Naive thymus-derived CD4-positive, alpha-beta T cell (primary cell): ENCODE data around the gene APOH. TPM values are rescaled to one million over a fixed set of nuclear protein-coding genes. Genes with fewer than 3 reads are reported as not detected.

Source experiments
- ATAC-seq: fragments of 150-1000 bp; cut with Tn5 transposase; 2 replicates; pipeline ENCODE4 v1.10.0; 2021; ENCODE audit warnings: mild to moderate bottlenecking, moderate library complexity
- CTCF ChIA-PET: fragments of 350-600 bp; sonication (Branson Sonifier 250); formaldehyde crosslinking; loops from one replicate; lab custom pipeline; 2021; ENCODE audit warnings: antibody characterized with exemption; lab: Charles Lee
- POLR2A ChIA-PET: fragments of 350-600 bp; sonication (Branson Sonifier 250); formaldehyde crosslinking; loops from one replicate; lab custom pipeline; 2021; ENCODE audit warnings: antibody characterized with exemption, inconsistent platforms; lab: Charles Lee
- DNase-seq, 9 donors: peaks; one replicate each; pipeline versions ENCODE4 v3.0.0 to v3.0.0-alpha.2; 2020 to 2022; ENCODE audit warnings: mixed read lengths in 1 of 9
- H3K27ac ChIP-seq: one replicate; pipeline ENCODE4 v1.7.0; 2013; ENCODE audit warnings: mild to moderate bottlenecking, low read depth, low read length, moderate library complexity
- H3K27me3 ChIP-seq, 2 donors: one replicate each; pipeline ENCODE4 v1.7.0; 2013; ENCODE audit warnings: low read length in 2 of 2, mild to moderate bottlenecking in 2 of 2, moderate library complexity in 2 of 2; ENCODE audit not compliant: control insufficient read depth in 2 of 2, insufficient read depth in 2 of 2
- H3K36me3 ChIP-seq, 3 experiments: 1 replicate in 2 of 3; 2 replicates in 1 of 3; pipeline ENCODE4 v1.7.0; 2013; ENCODE audit warnings: low read length in 3 of 3, mild to moderate bottlenecking in 3 of 3, moderate library complexity in 1 of 3; ENCODE audit not compliant: insufficient read depth in 3 of 3, control insufficient read depth in 2 of 3
- H3K4me1 ChIP-seq, 2 donors: one replicate each; pipeline ENCODE4 v1.7.0; 2013; ENCODE audit warnings: low read length in 2 of 2, mild to moderate bottlenecking in 2 of 2, moderate library complexity in 1 of 2; ENCODE audit not compliant: control insufficient read depth in 2 of 2, insufficient read depth in 2 of 2
- H3K4me3 ChIP-seq: 2 replicates; pipeline ENCODE4 v1.7.0; 2013; ENCODE audit warnings: mild to moderate bottlenecking, low read length
- H3K9me3 ChIP-seq, 3 experiments: 1 replicate in 2 of 3; 2 replicates in 1 of 3; pipeline ENCODE4 v1.7.0; 2013; ENCODE audit warnings: low read length in 3 of 3; ENCODE audit not compliant: control insufficient read depth in 2 of 3
- H3K27ac Mint-ChIP-seq, 9 donors: one replicate each; pipeline ENCODE4 v1.8.0; 2020 to 2022; ENCODE audit warnings: mixed read lengths in 9 of 9, mild to moderate bottlenecking in 8 of 9, moderate library complexity in 5 of 9, inconsistent platforms in 2 of 9
- H3K27me3 Mint-ChIP-seq, 5 donors: one replicate each; pipeline ENCODE4 v1.8.0; 2021 to 2022; ENCODE audit warnings: mixed read lengths in 5 of 5, mild to moderate bottlenecking in 1 of 5
- H3K36me3 Mint-ChIP-seq, 5 donors: one replicate each; pipeline ENCODE4 v1.8.0; 2020 to 2022; ENCODE audit warnings: mixed read lengths in 5 of 5, mild to moderate bottlenecking in 3 of 5, inconsistent platforms in 1 of 5
- H3K4me1 Mint-ChIP-seq, 7 donors: one replicate each; pipeline ENCODE4 v1.8.0; 2020 to 2022; ENCODE audit warnings: mixed read lengths in 7 of 7, mild to moderate bottlenecking in 3 of 7, inconsistent platforms in 1 of 7
- H3K4me3 Mint-ChIP-seq, 10 donors: one replicate each; pipeline ENCODE4 v1.8.0; 2020 to 2022; ENCODE audit warnings: mild to moderate bottlenecking in 10 of 10, mixed read lengths in 10 of 10, moderate library complexity in 6 of 10, inconsistent platforms in 2 of 10
- H3K9me3 Mint-ChIP-seq, 11 donors: one replicate each; pipeline ENCODE4 v1.8.0; 2020 to 2022; ENCODE audit warnings: mixed read lengths in 11 of 11, mild to moderate bottlenecking in 4 of 11, inconsistent platforms in 1 of 11, moderate library complexity in 1 of 11
- intact Hi-C, 2 donors: fragments of 100-400 bp; cut with micrococcal nuclease; formaldehyde crosslinking; loops; one replicate each; pipeline ENCODE4 v1.15.1; 2023
- polyA plus RNA-seq, 2 donors: library from polyadenylated mRNA; unstranded; fragments of 300-500 nt; fragmentation: Illumina TruSeq; gene quantifications; one replicate each; pipeline ENCODE4 v1.2.3, GENCODE V29; 2021
- total RNA-seq, 6 experiments: library from RNA in 5 of 6; stranded (reverse) in 5 of 6; gene quantifications; 1 replicate in 5 of 6; 2 replicates in 1 of 6; pipeline ENCODE4 v1.2.3 and lab custom pipeline; 2021 to 2026

Gene APOH
- total and polyA plus RNA-seq, 7 experiments from 2014 or later: not detected

- no peak overlapping the region for H3K4me3 ChIP-seq
- H3K9me3 Mint-ChIP-seq: no peaks in the 10 kb centered on the region
- H3K27ac ChIP-seq: no peak overlapping the region
- no peak overlapping the region for H3K4me3 Mint-ChIP-seq
- H3K27me3 Mint-ChIP-seq: peaks cover 0 to 26% (median 0%) of the 10 kb centered on the region in 5 donors
- DNase-seq: no peak
- no peaks in the 10 kb centered on the region for H3K4me1 ChIP-seq
- no peaks in the 10 kb centered on the region for H3K4me1 Mint-ChIP-seq
- ChIA-PET POLR2A (no interaction called here), CTCF (no interaction called here)
- intact Hi-C loops: no loop called here
- H3K27ac Mint-ChIP-seq: no peak overlapping the region
- no peak for ATAC-seq
- no peaks in the 10 kb centered on the region for H3K36me3 ChIP-seq
- no peaks in the 10 kb centered on the region for H3K27me3 ChIP-seq
- H3K9me3 ChIP-seq: no peaks in the 10 kb centered on the region
- H3K36me3 Mint-ChIP-seq: no peaks in the 10 kb centered on the region
Measured at GRCh38 chr17:66178642-66179041, 50.6 kb downstream of the APOH start.

- Mint-ChIP-seq H3K4me3 (no peak overlapping the region), H3K27ac (no peak overlapping the region), H3K36me3 (no peaks in the 10 kb centered on the region), H3K27me3 (peaks cover 0 to 30% (median 0%) of the 10 kb centered on the region in 5 donors), H3K4me1 (peaks cover 0 to 1% (median 0%) of the 10 kb centered on the region in 7 donors), H3K9me3 (no peaks in the 10 kb centered on the region)
- Histone ChIP-seq H3K4me3 (no peak overlapping the region), H3K27me3 (no peaks in the 10 kb centered on the region), H3K9me3 (no peaks in the 10 kb centered on the region), H3K36me3 (no peaks in the 10 kb centered on the region), H3K4me1 (no peaks in the 10 kb centered on the region), H3K27ac (no peak overlapping the region)
- ChIA-PET POLR2A (no interaction called here), CTCF (no interaction called here)
- ATAC-seq: no peak
- intact Hi-C loops: no loop called here
- no peak for DNase-seq
Measured at GRCh38 chr17:66177048-66177447, 52.2 kb downstream of the APOH start.

- Mint-ChIP-seq H3K9me3 (no peaks in the 10 kb centered on the region), H3K27ac (no peak overlapping the region), H3K4me3 (no peak overlapping the region), H3K36me3 (no peaks in the 10 kb centered on the region), H3K4me1 (peaks cover 0 to 1% (median 0%) of the 10 kb centered on the region in 7 donors), H3K27me3 (peaks cover 0 to 30% (median 0%) of the 10 kb centered on the region in 5 donors)
- intact Hi-C loops: no loop called here
- H3K4me3 ChIP-seq: no peak overlapping the region
- no peak for ATAC-seq
- no peaks in the 10 kb centered on the region for H3K27me3 ChIP-seq
- ChIA-PET CTCF (interaction anchor here (0.7 kb wide), 1 partner anchor 656 kb away, joined by 3 read pairs; no protein-coding TSS in a partner anchor), POLR2A (no interaction called here)
- H3K4me1 ChIP-seq: no peaks in the 10 kb centered on the region
- H3K27ac ChIP-seq: no peak overlapping the region
- H3K9me3 ChIP-seq: no peaks in the 10 kb centered on the region
- no peaks in the 10 kb centered on the region for H3K36me3 ChIP-seq
- DNase-seq: no peak
Measured at GRCh38 chr17:66175892-66176291, 53.3 kb downstream of the APOH start.

GRCh38 chr17:66172691-66173223 is 56.5 kb downstream of the APOH start:
- no peak overlapping the region for H3K27ac Mint-ChIP-seq
- DNase-seq (no peak), ATAC-seq (no peak)
- no peak overlapping the region for H3K4me3 Mint-ChIP-seq
- ChIA-PET CTCF (interaction anchor here (0.6 to 1.3 kb wide), 3 partner anchors 879 to 886 kb away, joined by 3 to 4 read pairs (median 3); no protein-coding TSS in a partner anchor), POLR2A (no interaction called here)
- no peaks in the 10 kb centered on the region for H3K36me3 Mint-ChIP-seq
- H3K4me3 ChIP-seq: no peak overlapping the region
- H3K27me3 Mint-ChIP-seq: peaks cover 0 to 14% (median 0%) of the 10 kb centered on the region in 5 donors
- no peaks in the 10 kb centered on the region for H3K27me3 ChIP-seq
- H3K9me3 ChIP-seq: no peaks in the 10 kb centered on the region
- H3K4me1 ChIP-seq: no peaks in the 10 kb centered on the region
- no peak overlapping the region for H3K27ac ChIP-seq
- H3K36me3 ChIP-seq: no peaks in the 10 kb centered on the region
- H3K9me3 Mint-ChIP-seq: no peaks in the 10 kb centered on the region
- peaks cover 0 to 1% (median 0%) of the 10 kb centered on the region in 7 donors for H3K4me1 Mint-ChIP-seq
- intact Hi-C loops: no loop called here

- H3K36me3 Mint-ChIP-seq: no peaks in the 10 kb centered on the region
- H3K9me3 Mint-ChIP-seq: no peaks in the 10 kb centered on the region
- H3K4me3 ChIP-seq: no peak overlapping the region
- H3K27ac Mint-ChIP-seq: no peak overlapping the region
- ATAC-seq: no peak
- H3K4me3 Mint-ChIP-seq: no peak overlapping the region
- no peaks in the 10 kb centered on the region for H3K36me3 ChIP-seq
- peaks cover 0 to 1% (median 0%) of the 10 kb centered on the region in 7 donors for H3K4me1 Mint-ChIP-seq
- intact Hi-C loops: no loop called here
- H3K9me3 ChIP-seq: no peaks in the 10 kb centered on the region
- no peaks in the 10 kb centered on the region for H3K27me3 ChIP-seq
- H3K27ac ChIP-seq: no peak overlapping the region
- ChIA-PET POLR2A (no interaction called here), CTCF (no interaction called here)
- H3K4me1 ChIP-seq: no peaks in the 10 kb centered on the region
- no peak for DNase-seq
- peaks cover 0 to 11% (median 0%) of the 10 kb centered on the region in 5 donors for H3K27me3 Mint-ChIP-seq
Measured at GRCh38 chr17:66172144-66172543, 57.1 kb downstream of the APOH start.

GRCh38 chr17:66171692-66172091 is 57.5 kb downstream of the APOH start:
- H3K9me3 Mint-ChIP-seq: no peaks in the 10 kb centered on the region
- no peak for ATAC-seq
- Histone ChIP-seq H3K4me3 (no peak overlapping the region), H3K27me3 (no peaks in the 10 kb centered on the region), H3K27ac (no peak overlapping the region), H3K9me3 (no peaks in the 10 kb centered on the region), H3K4me1 (no peaks in the 10 kb centered on the region), H3K36me3 (no peaks in the 10 kb centered on the region)
- H3K27me3 Mint-ChIP-seq: peaks cover 0 to 11% (median 0%) of the 10 kb centered on the region in 5 donors
- peaks cover 0 to 1% (median 0%) of the 10 kb centered on the region in 7 donors for H3K4me1 Mint-ChIP-seq
- DNase-seq: no peak
- CTCF ChIA-PET: no interaction called here
- no peak overlapping the region for H3K27ac Mint-ChIP-seq
- POLR2A ChIA-PET: no interaction called here
- no peaks in the 10 kb centered on the region for H3K36me3 Mint-ChIP-seq
- intact Hi-C loops: no loop called here
- no peak overlapping the region for H3K4me3 Mint-ChIP-seq

GRCh38 chr17:66171172-66171571 is 58.0 kb downstream of the APOH start:
- Mint-ChIP-seq H3K4me1 (peaks cover 0 to 1% (median 0%) of the 10 kb centered on the region in 7 donors), H3K4me3 (no peak overlapping the region), H3K27ac (no peak overlapping the region), H3K36me3 (no peaks in the 10 kb centered on the region), H3K27me3 (peaks cover 0 to 11% (median 0%) of the 10 kb centered on the region in 5 donors), H3K9me3 (no peaks in the 10 kb centered on the region)
- Histone ChIP-seq H3K4me3 (no peak overlapping the region), H3K4me1 (no peaks in the 10 kb centered on the region), H3K27ac (no peak overlapping the region), H3K36me3 (no peaks in the 10 kb centered on the region), H3K27me3 (no peaks in the 10 kb centered on the region), H3K9me3 (no peaks in the 10 kb centered on the region)
- DNase-seq (no peak), ATAC-seq (no peak)
- intact Hi-C loops: no loop called here
- ChIA-PET POLR2A (no interaction called here), CTCF (interaction anchor here (0.7 kb wide), 1 partner anchor 876 kb away, joined by 4 read pairs; no protein-coding TSS in a partner anchor)
